GM12874 (cell line): ENCODE measurements around the gene MEA1.

Experiments used
- TF ChIP-seq, protein P1 (sequence below): IDR thresholded peaks from 2 replicates; pipeline ENCODE4 v1.5.1; 2011; ENCODE audit warnings: low read depth, mild to moderate bottlenecking, control low read depth, low read length, moderate library complexity; ENCODE audit not compliant: insufficient read depth

The MEA1 gene

DNA sequence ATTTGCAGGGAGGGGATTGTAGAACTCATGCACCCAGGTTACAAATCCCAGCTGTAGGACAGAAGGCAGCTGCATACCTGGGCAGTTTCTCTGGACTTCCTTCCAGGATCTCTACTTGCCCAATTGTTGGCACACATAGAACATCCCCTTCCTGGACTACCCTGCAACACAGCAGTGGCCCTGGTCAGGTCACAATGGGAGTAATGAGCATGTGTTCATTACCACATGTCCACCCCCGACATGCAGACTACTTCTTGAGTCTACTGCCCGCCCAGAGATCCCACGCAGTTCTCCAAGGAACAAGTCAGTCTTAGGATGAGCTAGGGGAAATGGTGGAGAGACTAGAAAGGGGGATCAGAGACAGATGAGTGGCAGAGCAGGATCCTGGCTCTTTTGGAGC is 39.8 kb downstream of the MEA1 start:
- TF ChIP-seq, protein P1, sequence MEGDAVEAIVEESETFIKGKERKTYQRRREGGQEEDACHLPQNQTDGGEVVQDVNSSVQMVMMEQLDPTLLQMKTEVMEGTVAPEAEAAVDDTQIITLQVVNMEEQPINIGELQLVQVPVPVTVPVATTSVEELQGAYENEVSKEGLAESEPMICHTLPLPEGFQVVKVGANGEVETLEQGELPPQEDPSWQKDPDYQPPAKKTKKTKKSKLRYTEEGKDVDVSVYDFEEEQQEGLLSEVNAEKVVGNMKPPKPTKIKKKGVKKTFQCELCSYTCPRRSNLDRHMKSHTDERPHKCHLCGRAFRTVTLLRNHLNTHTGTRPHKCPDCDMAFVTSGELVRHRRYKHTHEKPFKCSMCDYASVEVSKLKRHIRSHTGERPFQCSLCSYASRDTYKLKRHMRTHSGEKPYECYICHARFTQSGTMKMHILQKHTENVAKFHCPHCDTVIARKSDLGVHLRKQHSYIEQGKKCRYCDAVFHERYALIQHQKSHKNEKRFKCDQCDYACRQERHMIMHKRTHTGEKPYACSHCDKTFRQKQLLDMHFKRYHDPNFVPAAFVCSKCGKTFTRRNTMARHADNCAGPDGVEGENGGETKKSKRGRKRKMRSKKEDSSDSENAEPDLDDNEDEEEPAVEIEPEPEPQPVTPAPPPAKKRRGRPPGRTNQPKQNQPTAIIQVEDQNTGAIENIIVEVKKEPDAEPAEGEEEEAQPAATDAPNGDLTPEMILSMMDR, result no peak

DNA sequence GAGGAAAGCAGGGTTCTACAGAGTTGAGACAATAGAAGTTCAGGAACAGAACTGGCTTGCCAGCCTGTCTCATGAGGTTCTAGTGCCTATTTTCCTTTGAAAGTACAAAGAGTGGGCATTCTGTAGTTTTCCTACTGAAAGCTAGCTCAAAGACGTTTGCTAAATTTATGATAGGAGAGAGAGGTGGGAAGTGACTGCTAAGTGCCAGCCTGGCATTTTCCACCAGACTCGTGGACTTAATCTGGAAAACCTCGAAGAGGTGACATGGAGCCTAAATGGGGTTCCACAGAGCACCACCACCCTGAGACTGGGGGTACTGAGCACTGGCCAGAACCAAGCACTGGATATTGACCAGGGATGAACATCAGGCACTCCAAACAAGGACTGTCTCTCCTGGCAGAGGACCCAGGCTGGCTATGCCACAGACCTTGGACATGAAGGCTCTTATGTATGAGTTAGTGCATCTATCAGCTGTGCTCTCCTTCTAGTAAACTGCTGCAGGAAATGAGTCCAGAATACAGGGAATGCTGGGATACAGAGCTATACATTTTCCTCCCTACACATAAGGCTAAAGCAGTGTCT is 41.9 kb downstream of the MEA1 start:
- TF ChIP-seq, protein P1, result no peak

DNA sequence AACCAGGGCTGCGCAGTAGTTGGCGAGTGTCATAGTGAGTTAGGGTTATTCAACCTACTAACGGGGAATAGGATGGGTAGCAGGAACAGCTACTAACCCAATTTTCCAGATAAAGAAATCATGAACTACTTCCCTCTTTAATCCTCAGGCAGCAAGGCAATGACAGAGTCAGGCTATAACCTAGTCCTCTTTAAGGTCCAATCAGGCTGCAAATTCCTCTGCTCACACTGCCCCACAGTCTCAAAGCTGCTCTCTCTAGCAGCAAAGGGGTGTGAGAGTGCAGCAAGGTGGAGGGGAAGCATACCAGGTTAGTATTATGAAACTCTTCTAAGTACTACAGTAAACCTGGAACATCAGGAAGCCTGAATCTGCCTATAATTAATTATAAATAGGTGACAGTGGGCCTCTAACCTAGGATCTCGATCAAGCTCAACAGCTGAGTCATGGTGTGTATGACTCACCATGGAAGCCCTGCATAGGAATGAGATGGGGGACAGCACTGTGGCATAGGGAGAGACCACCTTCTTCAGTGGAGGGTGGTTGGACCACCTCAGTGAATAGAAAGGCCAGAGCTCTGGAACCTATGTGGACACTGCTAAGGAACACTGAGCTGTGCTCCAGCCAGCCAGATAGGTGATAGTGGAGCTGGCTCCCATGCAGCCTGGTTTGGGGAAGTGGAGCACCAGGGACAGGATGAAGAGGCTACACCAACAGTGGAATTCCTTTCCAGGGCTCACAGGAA is 42.7 kb downstream of the MEA1 start:
- TF ChIP-seq, protein P1, result no peak

DNA sequence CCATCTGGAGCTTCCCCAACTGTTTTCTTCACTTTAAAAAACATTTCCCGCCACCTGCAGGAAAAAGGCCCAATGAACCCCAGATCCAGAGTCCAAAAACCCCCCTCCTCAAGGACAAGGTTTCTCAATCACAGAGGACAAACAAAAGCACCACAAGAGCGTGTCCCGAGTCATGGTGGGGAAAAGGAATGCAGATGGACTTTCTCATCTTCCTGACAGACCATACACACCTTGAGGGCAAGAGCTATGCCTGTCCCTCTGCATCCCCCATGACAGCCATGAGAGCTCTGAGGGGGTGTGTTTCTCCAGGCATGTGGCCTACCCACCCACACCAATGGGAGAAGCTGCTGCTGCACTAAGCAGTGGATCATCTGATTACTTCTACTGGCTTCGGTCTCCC is 43.8 kb downstream of the MEA1 start:
- TF ChIP-seq, protein P1, result no peak

DNA sequence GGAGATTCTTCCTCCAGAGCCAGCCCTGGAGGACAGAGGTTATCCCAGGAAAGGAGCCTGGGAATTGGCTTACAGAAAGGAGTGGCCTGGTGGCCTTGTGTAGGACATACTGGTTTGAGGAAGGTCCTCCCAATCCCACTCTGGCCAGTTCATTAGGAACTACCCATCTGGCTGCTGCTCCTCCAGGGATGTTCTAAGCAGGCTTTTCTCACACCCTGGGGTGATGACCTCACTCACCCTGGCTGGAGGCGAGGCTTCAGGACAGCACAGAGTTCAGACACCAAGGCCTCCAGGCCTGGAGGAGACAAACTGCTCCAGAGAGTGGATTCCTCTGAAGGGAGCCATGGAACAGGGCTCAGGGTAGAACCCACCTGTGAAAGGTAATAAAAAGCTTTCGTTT is 44.3 kb downstream of the MEA1 start:
- TF ChIP-seq, protein P1, result no peak

DNA sequence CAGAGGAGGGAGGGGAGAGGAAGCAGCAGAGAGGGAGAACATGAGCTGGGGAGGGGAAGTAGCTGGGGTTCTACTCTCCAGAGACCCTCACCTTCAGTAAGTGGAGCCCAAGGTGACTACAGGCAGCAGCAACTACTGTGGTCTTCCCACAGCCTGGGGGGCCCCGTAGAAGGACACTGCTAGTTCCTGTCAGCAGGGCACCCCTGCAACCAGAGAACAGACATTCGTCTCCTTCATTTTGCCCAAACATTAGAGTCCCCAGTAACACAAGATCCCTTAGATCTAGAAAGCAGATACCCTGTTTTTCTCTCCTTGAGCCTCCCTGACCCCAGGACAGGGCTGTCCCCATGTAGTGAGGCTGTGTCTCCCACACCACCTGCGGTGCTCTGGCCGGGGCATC is 45.0 kb downstream of the MEA1 start:
- TF ChIP-seq, protein P1, result no peak

DNA sequence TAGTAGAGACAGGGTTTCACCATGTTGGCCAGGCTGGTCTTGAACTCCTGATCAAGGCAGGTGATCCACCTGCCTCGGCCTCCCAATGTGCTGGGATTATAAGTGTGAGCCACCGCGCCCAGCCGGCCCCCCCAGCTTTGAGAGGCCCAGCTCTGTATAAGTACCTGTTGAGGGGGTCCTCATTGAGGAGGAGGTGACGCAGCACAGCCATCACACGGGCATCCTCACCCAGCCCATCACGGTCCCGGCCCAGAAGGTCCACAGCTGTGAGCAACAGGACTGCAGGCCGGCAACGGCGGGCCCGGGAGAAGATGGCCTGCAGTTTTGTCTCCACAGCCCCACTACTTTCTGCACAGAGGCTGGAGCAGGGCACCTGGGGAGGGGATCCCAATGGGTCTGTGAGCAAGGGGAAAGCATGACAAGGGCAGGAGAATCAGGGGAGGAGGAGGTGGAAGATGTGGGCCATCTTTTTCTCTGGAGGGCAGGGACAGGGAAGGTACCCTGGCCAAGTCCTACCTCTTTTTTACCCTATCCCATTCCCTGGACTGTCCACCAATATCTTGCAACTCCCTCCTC is 45.5 kb downstream of the MEA1 start:
- TF ChIP-seq, protein P1, result no peak
